ENCODE measurements around the gene RCCD1.

RCCD1 gene

DNA sequence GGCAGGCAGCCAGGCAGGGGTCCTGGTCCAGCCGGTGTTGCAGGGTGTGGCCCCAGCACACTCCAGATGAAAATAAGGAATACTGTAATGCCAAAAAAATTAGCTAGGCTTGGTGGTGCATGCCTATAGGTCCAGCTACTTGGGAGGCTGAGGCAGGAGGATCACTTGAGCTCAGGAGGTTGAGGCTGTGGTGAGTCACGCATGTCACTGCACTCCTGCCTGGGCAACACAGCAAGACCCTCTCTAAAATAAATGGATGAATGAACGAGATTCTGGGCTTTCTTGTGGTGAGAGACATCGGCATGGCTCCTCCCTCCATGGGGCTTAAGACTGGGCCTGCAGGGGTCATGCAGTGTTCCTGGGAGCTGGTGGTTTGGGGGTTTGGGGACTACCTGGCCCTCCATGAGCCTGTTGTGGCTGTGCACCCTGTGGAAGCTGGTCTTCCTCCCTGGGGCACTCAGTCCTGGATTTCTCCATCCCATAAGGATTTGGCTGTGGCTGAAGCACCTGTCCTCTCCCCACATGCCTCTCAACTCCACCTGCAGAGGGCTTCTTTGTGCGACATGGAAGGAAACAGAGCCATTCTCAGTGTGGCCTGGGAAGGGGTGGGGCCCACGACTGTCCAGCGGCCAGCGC lies 7.6 kb upstream of the RCCD1 start:
- DNase-seq: no peak

GRCh38 chr15:90947577-90948357 lies 6.9 kb upstream of the RCCD1 start:
- DNase-seq: no peak

- no peak for DNase-seq
Measured at GRCh38 chr15:90948506-90948905, 6.2 kb upstream of the RCCD1 start.

DNA sequence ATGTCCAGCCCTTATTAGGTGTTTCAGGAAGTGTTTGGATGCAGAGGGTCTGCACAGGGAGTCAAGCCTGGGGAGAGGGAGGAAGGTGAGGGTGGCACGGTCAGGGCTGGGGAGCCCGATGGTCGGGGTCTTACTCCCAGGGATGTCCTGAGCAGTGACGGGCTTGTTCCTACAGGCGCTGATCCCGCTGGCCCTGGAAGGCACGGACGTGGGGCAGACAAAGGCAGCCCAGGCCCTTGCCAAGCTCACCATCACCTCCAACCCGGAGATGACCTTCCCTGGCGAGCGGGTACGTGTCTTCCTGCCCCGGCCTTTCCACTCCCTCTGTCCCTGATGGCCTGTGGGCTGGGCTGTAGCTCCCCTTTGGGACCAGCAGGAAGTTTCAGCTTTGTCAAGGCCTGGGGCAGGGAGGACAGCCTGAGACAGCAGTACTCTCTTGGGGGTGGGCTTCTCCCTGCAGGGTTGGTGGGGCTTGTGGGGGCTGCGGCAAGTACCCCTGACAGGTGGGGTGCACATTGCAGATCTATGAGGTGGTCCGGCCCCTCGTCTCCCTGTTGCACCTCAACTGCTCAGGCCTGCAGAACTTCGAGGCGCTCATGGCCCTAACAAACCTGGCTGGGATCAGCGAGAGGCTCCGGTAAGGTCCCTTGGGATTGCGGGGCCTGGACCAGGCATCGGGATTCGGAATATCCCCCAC lies 4.6 kb upstream of the RCCD1 start:
- no peak for DNase-seq

DNA sequence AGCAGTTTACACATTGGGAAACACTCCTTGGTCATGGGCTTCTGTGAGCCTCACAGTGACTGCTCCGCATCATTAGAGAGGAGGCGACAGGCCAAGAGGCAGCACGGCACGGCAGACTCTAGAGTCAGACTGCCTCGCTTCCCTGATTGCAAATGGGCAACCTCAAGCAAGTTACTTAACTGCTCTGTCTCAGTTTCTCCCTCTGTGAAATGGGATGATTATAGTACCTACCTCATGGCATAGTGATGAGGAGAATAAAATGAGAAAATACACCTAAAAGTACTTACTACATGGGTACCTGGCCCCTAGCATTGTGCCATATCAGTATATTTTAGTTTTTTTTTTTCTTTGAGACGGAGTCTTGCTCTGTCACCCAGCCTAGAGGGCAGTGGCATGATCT lies 4.0 kb upstream of the RCCD1 start:
- no peak for DNase-seq

- DNase-seq: no peak
Measured at GRCh38 chr15:90952901-90953677, 1.6 kb upstream of the RCCD1 start.

- no peak for DNase-seq
Measured at GRCh38 chr15:90953947-90954711, 555 bp upstream of the RCCD1 start.

DNA sequence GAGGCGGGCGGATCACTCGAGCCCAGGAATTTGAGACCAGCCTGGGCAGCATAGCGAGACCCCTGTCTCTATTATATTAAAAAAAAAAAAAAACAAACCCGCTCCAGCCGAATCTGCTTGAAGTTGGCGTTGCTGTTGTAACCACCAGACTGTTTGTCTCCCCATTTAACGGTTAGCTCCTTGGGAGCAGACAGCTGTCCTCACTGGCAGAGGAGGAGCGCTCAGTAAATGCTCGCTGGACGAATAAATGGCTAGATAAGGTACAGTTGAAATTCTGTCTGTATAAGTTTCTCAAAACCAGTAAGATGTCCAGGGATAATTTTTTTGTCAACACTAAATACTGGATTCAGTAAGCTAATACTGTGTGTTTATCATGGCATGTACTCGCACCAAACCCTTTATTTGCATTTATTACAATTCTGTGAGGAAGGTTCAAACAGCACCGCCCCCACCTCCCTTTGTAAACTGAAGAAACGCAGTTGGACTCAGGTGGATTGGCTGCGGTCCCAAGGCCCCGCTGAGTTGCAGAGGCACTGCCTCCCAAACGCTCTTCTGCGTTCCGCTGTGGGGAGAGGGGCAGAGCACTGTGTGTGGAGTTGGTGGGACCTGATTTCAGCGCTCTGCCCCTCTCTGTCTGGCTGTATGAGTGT lies 1.1 kb downstream of the RCCD1 start:
- peak; percentile 36 for DNase-seq

DNA sequence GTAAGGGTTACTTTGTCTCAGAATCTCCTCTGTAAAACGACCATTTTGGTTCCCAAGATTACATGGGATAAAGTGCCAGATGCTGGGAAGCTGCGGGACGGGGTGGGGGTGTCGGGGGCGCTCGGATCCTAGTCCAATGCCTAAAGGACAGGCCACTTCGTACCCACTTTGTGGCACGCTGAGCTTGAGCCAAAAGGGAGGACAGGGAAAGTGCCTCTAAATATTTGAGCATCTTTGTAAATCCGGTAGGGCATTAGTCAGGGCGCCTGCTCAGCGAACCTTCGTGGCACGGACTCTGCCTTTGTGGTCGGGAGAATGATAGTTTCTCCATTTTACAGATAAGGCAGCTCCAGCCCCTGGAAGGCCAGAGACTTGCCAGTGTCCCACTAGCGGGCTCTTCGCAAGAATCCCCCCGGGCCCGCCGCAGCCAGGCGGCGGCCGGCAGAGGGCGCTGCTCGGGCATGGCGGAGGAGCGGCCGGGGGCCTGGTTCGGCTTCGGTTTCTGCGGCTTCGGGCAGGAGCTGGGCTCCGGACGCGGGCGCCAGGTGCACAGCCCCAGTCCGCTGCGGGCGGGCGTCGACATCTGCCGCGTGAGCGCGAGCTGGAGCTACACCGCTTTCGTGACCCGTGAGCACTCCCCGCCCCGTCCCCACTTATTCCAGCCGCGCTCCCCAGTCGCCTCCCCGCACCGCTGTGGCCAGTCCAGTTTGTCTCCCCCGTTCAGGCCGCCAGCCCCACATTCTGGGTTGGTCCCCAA lies 1.8 kb downstream of the RCCD1 start:
- peak; percentile 49 for DNase-seq

DNA sequence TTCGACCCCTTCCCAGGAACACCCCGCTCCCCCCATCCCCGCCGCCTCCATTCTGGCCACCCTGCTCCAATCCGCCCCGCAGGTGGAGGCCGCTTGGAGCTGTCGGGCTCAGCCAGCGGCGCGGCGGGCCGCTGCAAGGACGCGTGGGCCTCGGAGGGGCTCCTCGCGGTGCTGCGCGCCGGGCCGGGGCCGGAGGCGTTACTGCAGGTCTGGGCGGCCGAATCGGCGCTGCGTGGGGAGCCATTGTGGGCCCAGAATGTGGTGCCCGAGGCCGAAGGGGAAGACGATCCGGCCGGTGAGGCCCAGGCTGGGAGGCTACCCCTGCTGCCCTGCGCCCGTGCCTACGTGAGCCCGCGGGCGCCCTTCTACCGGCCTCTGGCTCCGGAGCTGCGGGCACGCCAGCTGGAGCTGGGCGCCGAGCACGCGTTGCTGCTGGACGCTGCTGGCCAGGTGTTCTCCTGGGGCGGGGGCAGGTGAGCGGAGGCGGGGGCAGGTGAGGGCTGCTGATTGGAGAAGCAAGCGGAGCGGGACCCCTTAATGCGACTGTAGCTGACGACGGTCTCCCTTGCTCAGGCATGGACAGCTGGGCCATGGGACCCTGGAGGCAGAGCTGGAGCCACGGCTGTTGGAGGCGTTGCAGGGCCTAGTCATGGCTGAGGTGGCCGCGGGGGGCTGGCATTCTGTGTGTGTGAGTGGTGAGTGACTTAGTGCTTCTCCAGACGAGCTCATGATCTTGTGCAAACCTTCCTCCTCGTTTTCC lies 2.5 kb downstream of the RCCD1 start:
- no peak for DNase-seq

DNA sequence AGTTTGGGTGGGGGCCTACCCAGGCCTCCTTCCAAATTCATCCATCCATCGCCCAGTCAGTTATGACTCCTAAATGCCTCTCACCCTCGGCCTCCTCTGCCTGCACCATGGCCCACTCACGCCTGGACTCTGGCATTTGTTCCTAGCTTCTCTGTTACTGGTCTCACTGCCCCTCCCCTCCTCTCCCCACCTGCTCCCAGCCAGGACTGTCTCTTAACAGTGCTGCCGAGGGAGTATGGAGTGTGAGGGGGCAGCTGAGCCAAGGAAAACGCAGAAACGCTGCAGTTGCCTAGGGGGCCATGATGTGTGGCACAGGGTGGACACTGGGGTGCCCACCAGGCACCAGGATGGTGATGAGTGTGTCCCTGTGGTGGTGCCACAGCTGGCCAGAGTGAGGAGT lies 3.1 kb downstream of the RCCD1 start:
- no peak for DNase-seq

DNA sequence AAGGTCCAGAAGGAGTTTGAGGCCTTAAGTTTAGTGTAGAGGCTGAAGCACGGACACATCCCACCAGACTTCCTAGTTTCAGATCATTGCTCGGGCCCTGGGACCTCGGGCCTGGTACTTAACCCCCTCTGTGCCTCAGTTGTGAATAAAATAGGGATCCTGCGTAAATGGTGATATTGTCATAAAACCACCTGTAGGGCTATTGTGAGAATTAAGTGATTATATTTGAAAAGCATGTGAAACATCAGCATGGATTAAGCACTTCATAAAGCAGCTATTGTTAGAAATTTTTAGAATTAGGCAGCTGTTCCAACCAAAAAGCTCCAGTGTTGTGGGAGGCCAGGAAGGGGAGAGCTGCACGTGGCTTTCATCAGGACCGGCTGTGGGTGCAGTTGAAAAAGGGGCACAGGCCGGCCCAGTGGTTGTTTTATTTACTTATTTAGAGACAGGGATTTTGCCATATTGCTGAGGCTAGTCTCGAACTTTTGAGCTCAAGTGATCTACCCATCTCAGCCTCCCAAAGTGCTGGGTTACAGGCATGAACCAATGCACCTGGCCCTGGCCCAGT lies 4.4 kb downstream of the RCCD1 start:
- no peak for DNase-seq

DNA sequence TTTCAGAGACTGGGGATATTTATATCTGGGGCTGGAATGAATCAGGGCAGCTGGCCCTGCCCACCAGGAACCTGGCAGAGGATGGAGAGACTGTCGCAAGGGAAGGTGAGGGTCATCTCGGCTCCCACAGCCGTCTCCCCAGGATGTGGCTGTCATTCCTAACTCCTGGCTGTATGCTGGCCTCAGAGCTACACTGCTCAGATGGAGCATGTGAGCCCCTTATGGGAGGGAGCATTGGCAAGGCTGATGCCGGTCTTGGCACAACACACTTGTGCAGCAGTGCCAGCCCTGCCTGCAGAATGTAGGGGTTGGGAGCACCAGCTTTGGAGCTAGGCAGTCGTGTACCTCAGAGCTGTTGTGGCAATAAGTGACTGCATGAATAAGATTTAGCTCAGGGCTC lies 5.2 kb downstream of the RCCD1 start:
- no peak for DNase-seq

DNA sequence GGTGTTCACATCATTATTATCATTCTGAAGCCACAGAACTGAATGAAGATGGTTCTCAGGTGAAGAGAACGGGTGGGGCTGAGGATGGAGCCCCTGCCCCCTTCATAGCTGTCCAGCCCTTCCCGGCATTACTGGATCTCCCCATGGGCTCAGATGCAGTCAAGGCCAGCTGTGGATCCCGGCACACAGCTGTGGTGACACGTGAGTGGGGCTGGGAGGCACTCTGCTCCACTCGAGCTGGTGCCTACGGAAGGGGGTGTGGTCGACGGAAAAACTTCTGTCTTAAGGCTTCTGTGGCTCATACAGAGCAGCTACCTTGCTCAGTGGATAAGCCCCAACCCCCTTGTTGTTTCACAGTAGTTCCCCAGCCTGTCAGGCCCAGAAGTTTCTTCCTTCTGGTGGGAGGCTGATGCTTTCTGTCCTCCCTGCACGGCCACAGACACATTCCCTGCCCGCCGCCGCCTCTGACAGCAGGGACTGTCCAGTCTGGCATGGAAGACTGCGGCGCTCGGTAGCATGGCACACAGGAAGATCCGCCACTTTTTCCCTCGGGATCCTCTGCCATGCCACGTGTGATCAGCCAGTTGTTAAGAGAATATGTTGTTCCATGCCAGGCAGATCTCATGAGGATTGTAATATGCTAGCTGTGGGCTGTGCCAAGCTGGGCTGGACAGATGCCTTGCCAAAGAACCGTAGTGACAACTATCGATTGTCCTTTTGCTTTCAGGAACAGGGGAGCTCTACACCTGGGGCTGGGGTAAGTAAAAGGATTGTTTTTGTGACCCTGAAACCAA lies 5.8 kb downstream of the RCCD1 start:
- no peak for DNase-seq

GRCh38 chr15:90962021-90962420 lies 7.3 kb downstream of the RCCD1 start:
- DNase-seq: no peak

DNA sequence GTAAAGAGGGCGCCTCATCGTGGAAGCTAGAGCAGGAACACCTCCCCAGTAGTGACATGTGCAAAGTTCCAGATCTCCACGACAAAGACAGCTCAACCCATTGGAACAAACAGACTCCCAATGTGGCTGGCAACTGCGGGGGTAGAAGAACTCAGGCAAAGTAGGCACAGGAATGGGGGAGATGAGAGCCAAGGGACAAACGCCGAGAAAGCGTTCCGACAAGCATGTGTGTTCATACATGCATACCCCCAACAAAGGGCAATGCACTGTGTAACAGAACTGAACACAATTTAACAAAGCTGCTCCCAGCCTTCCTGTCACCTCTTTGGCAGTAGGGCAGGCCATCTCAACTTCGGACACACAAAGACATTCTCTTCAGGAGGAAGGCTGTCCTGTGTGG lies 11.6 kb downstream of the RCCD1 start:
- no peak for DNase-seq

GRCh38 chr15:90967206-90967605 lies 12.5 kb downstream of the RCCD1 start:
- DNase-seq: no peak

DNA sequence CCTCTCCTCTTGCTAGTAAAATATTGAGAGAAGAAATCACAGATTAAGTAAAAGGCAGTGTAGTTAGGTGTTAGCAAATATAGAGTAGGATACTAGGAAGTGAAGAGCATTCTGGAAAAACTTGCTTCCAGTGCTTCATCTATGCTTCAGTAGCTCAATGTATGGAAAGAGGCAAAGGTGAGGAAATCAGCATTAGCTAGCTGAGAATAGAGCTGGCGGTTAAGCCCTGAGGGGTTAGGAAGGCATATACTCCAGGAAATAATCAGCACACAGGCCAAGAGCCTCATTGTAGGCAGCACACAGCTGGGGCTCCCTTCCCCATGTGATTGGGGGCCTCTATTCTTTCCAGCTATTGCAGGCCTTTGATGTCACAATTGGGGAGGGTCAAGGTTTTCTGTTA lies 13.8 kb downstream of the RCCD1 start:
- DNase-seq: no peak

DNA sequence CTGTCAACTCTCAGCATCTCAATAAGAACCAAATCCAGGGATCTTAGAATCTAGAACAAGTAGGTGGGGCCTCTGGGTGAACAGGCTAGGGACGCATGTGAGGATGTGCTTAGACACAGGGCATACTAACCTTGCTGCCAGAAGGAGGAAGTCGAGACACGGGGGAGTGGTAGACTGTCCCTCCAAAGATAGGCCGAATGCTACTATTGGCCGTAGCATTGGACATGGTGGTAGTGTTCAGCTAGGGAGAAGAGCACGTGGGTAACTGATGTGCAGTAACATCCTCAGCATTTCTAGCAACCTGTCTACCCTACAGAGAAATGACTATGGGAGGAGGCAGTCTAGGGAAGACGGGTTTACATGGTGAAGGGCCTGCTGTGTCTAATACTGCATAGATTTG lies 15.6 kb downstream of the RCCD1 start:
- DNase-seq: no peak

All from NCI-H510A treated with DMSO at 0.1 percent for 48 hours (cell line).